Hepatocyte (in vitro differentiated cells): Measurements from ENCODE around the gene FPR1. TPM values are rescaled to one million over a fixed set of nuclear protein-coding genes. Genes with fewer than 3 reads are reported as not detected.

Experiments
- DNase-seq: peaks from one replicate; pipeline ENCODE4 v3.0.0-alpha.2; 2016; ENCODE audit warnings: low spot score
- H2AFZ ChIP-seq: fragments of 200-600 bp; sonication (generic); 2 replicates; pipeline ENCODE4 v1.6.0; 2016; ENCODE audit warnings: antibody characterized with exemption, mild to moderate bottlenecking
- H3K27ac ChIP-seq: fragments of 200-600 bp; sonication (generic); 2 replicates; pipeline ENCODE4 v1.5.1; 2016; ENCODE audit warnings: mild to moderate bottlenecking
- H3K27me3 ChIP-seq: fragments of 200-600 bp; sonication (generic); 2 replicates; pipeline ENCODE4 v1.6.1; 2016
- H3K36me3 ChIP-seq: fragments of 200-600 bp; sonication (generic); replicated peaks from 2 replicates; pipeline ENCODE4 v1.5.1; 2016; ENCODE audit warnings: low read depth; ENCODE audit not compliant: insufficient read depth
- H3K4me1 ChIP-seq: fragments of 200-600 bp; sonication (generic); 2 replicates; pipeline ENCODE4 v1.5.1; 2016; ENCODE audit warnings: mild to moderate bottlenecking, moderate library complexity; ENCODE audit not compliant: insufficient read depth
- H3K4me2 ChIP-seq: fragments of 200-600 bp; sonication (generic); 2 replicates; pipeline ENCODE4 v1.6.0; 2016
- H3K4me3 ChIP-seq: fragments of 200-600 bp; sonication (generic); 2 replicates; pipeline ENCODE4 v1.5.1; 2016; ENCODE audit warnings: mild to moderate bottlenecking
- H3K79me2 ChIP-seq: fragments of 200-600 bp; sonication (generic); 2 replicates; pipeline ENCODE4 v1.6.0; 2017; ENCODE audit warnings: mild to moderate bottlenecking
- H3K9me2 ChIP-seq: fragments of 200-600 bp; sonication (generic); replicated peaks from 2 replicates; pipeline ENCODE4 v1.6.0; 2017; ENCODE audit warnings: mild to moderate bottlenecking; ENCODE audit not compliant: insufficient read depth
- H3K9me3 ChIP-seq: fragments of 200-600 bp; sonication (generic); 2 replicates; pipeline ENCODE4 v1.5.1; 2016; ENCODE audit warnings: low read depth, mild to moderate bottlenecking
- H4K20me1 ChIP-seq: fragments of 200-600 bp; sonication (generic); 2 replicates; pipeline ENCODE4 v1.6.0; 2016; ENCODE audit warnings: mild to moderate bottlenecking; ENCODE audit not compliant: insufficient read depth, poor library complexity, severe bottlenecking
- EZH2 ChIP-seq: fragments of 200-600 bp; sonication (generic); IDR thresholded peaks from 2 replicates; pipeline ENCODE4 v1.6.1; 2016; ENCODE audit warnings: antibody characterized with exemption, mild to moderate bottlenecking, borderline replicate concordance
- EZH2phosphoT487 ChIP-seq: fragments of 200-600 bp; sonication (generic); IDR thresholded peaks from one replicate; pipeline ENCODE4 v1.6.1; 2018; ENCODE audit warnings: antibody characterized with exemption, mild to moderate bottlenecking, low read depth, moderate library complexity; ENCODE audit not compliant: unreplicated experiment, severe bottlenecking
- WGBS: methylation state at CpG from one replicate; pipeline ENCODE4 v1.1.6; 2016; ENCODE audit warnings: low lambda C conversion rate; ENCODE audit errors: missing lambda C conversion rate; 5-methylcytosine and 5-hydroxymethylcytosine counted together
- polyA plus RNA-seq: library from polyadenylated mRNA; unstranded; fragments of >200 nt; fragmentation: Nextera tagmentation; extraction: Ambion mirVana; gene quantifications from 2 replicates; pipeline ENCODE4 v1.2.1, GENCODE V29; 2016
- total RNA-seq: library from RNA; depleted of rRNA; stranded (reverse); fragments of >200 nt; gene quantifications from 2 replicates; pipeline ENCODE4 v1.2.3, GENCODE V29; 2014
- TF ChIP-seq, protein P1 (sequence below): fragments of 200-600 bp; sonication (generic); IDR thresholded peaks from 2 replicates; pipeline ENCODE4 v1.5.1; 2016; ENCODE audit warnings: antibody characterized with exemption, mild to moderate bottlenecking; ENCODE audit not compliant: poor library complexity

FPR1 gene
- total and polyA plus RNA-seq, 2 experiments from 2014 or later: 0.53 to 2.6 TPM

DNA sequence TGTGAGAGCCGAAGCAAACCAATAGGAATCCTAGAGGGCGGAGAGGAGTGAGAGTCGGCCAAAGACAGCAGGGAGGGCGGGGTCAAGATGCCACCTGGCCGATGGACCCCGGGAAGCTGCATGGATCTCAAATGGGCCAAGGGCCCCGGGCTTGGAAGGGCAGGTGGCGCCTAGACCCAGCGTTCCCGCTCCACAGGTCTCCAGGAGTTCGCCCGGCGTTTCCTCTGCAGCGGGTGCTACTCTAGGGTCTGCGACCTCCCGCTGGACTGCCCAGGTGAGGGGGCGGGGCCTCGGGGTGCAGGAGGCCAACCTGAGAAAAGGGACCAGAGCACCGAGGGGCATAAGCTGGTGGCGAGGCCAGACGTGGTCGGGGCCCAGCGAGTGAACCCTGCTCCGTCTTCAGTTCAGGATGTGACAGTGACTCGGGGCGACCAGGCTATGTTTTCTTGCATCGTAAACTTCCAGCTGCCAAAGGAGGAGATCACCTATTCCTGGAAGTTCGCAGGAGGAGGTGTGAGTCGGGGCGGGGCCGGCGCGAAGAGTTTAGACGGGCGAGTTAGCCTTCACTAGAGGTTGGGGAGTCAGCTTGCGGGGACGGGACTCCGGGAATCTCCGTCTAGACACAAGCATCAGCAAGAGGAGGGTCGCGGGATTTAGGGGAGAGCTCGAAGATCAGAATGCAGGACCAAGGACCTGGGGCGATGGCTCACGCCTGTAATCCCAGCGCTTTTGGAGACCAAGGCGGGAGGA is 48.7 kb downstream of the FPR1 start:
- no peaks in the 10 kb centered on the region for H3K36me3 ChIP-seq
- no peaks in the 10 kb centered on the region for H3K9me2 ChIP-seq
- H3K27ac ChIP-seq: peak overlapping the region; percentile 91
- no peak overlapping the region for H2AFZ ChIP-seq
- no peaks in the 10 kb centered on the region for H3K27me3 ChIP-seq
- peak overlapping the region; percentile 77 for H3K4me2 ChIP-seq
- H3K9me3 ChIP-seq: no peaks in the 10 kb centered on the region
- DNase-seq: peak; percentile 54
- H3K4me1 ChIP-seq: peaks cover 25% of the 10 kb centered on the region
- 32% methylated on average over 46 of the region's 46 CpGs for WGBS
- H4K20me1 ChIP-seq: peaks cover 51% of the 10 kb centered on the region
- H3K4me3 ChIP-seq: no peak overlapping the region
- H3K79me2 ChIP-seq: peaks cover 22% of the 10 kb centered on the region
- TF ChIP-seq, protein P1, sequence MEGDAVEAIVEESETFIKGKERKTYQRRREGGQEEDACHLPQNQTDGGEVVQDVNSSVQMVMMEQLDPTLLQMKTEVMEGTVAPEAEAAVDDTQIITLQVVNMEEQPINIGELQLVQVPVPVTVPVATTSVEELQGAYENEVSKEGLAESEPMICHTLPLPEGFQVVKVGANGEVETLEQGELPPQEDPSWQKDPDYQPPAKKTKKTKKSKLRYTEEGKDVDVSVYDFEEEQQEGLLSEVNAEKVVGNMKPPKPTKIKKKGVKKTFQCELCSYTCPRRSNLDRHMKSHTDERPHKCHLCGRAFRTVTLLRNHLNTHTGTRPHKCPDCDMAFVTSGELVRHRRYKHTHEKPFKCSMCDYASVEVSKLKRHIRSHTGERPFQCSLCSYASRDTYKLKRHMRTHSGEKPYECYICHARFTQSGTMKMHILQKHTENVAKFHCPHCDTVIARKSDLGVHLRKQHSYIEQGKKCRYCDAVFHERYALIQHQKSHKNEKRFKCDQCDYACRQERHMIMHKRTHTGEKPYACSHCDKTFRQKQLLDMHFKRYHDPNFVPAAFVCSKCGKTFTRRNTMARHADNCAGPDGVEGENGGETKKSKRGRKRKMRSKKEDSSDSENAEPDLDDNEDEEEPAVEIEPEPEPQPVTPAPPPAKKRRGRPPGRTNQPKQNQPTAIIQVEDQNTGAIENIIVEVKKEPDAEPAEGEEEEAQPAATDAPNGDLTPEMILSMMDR: no peak
- TF ChIP-seq EZH2 (no peak), EZH2phosphoT487 (no peak)

- no peaks in the 10 kb centered on the region for H3K9me2 ChIP-seq
- H4K20me1 ChIP-seq: peaks cover 58% of the 10 kb centered on the region
- peak overlapping the region; percentile 77 for H3K4me2 ChIP-seq
- H3K4me1 ChIP-seq: peaks cover 25% of the 10 kb centered on the region
- no peak overlapping the region for H2AFZ ChIP-seq
- peak overlapping the region; percentile 91 for H3K27ac ChIP-seq
- TF ChIP-seq, protein P1: no peak
- TF ChIP-seq EZH2: no peak
- no peak for TF ChIP-seq EZH2phosphoT487
- DNase-seq: peak; percentile 90
- H3K4me3 ChIP-seq: no peak overlapping the region
- H3K36me3 ChIP-seq: no peaks in the 10 kb centered on the region
- H3K27me3 ChIP-seq: no peaks in the 10 kb centered on the region
- WGBS: 33% methylated on average over 27 of the region's 27 CpGs
- peaks cover 29% of the 10 kb centered on the region for H3K79me2 ChIP-seq
- no peaks in the 10 kb centered on the region for H3K9me3 ChIP-seq
These were observed 49.4 kb downstream of the FPR1 start for GRCh38 chr19:51702103-51702824.

DNA sequence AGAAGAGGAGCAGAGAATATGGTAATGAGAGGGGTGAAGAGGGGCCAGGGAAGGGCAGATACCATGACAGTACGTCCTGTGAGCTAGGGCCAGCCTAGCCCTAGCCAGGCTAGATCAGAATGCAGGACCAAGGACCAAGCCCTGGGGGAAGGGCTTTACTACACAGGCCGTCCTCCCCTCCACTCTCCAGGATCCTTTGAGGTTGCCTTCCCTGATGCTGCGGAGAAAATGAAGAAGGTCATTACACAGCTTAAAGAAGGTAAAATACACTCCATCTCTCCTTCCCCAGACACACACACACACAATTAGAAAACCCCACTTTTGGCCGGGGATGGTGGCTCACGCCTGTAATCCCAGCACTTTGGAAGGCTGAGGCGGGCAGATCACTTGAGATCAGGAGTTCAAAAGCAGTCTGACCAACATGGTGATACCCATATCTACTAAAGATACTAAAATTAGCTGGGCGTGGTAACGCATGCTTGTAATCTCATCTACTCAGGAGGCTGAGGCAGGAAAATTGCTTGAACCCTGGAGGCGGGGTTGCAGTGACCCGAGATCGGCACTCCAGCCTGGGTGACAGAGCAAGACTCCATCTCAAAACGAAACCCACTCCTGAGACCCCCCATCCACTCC is 50.1 kb downstream of the FPR1 start:
- Histone ChIP-seq H3K9me3 (no peaks in the 10 kb centered on the region), H3K27me3 (no peaks in the 10 kb centered on the region), H3K4me2 (peak overlapping the region; percentile 77), H3K79me2 (peaks cover 33% of the 10 kb centered on the region), H2AFZ (no peak overlapping the region), H3K27ac (peak overlapping the region; percentile 91), H4K20me1 (peaks cover 65% of the 10 kb centered on the region), H3K9me2 (no peaks in the 10 kb centered on the region), H3K4me1 (peaks cover 25% of the 10 kb centered on the region), H3K36me3 (no peaks in the 10 kb centered on the region), H3K4me3 (no peak overlapping the region)
- TF ChIP-seq EZH2phosphoT487 (no peak), EZH2 (no peak)
- TF ChIP-seq, protein P1: no peak
- 87% methylated on average over 12 of the region's 12 CpGs for WGBS
- no peak for DNase-seq
